Esophagus muscularis mucosa (tissue), 4 donors: ENCODE data around the gene PGBD5. TPM values are rescaled to one million over a fixed set of nuclear protein-coding genes. Genes with fewer than 3 reads are reported as not detected.

Source experiments
- DNase-seq: peaks from one replicate; pipeline ENCODE4 v3.0.0-alpha.2; 2017; ENCODE audit errors: extremely low spot score
- H3K27ac ChIP-seq, 4 donors: fragments of 200-600 bp; sonication (generic); replicated peaks in 1 of 4; 1 replicate in 3 of 4; 2 replicates in 1 of 4; pipeline ENCODE4 v1.5.1; 2016 to 2019; ENCODE audit warnings: mild to moderate bottlenecking in 1 of 4
- H3K27me3 ChIP-seq, 4 donors: fragments of 200-600 bp; sonication (generic); one replicate each; pipeline versions ENCODE4 v1.5.1 to v1.6.0; 2016 to 2019
- H3K36me3 ChIP-seq, 4 donors: fragments of 200-600 bp; sonication (generic); one replicate each; pipeline ENCODE4 v1.5.1; 2016 to 2019
- H3K4me1 ChIP-seq, 4 donors: fragments of 200-600 bp; sonication (generic); one replicate each; pipeline ENCODE4 v1.5.1; 2016 to 2019
- H3K4me3 ChIP-seq, 4 donors: fragments of 200-600 bp; sonication (generic); 1 replicate in 2 of 4; 2 replicates in 2 of 4; pipeline ENCODE4 v1.5.1; 2016 to 2019; ENCODE audit warnings: mild to moderate bottlenecking in 4 of 4, moderate library complexity in 1 of 4
- H3K9me3 ChIP-seq, 4 donors: fragments of 200-600 bp; sonication (generic); 1 replicate in 3 of 4; 2 replicates in 1 of 4; pipeline ENCODE4 v1.5.1; 2016 to 2019
- CTCF ChIP-seq, 3 experiments: fragments of 200-600 bp in 2 of 3; fragments of 450-650 bp in 1 of 3; sonication (generic) in 2 of 3; IDR thresholded peaks; one replicate each; pipeline ENCODE4 v1.5.1; 2017 to 2019; ENCODE audit warnings: antibody characterized with exemption in 3 of 3, mild to moderate bottlenecking in 2 of 3, moderate library complexity in 1 of 3
- EP300 ChIP-seq: sonication (generic); formaldehyde crosslinking; IDR thresholded peaks from one replicate; pipeline ENCODE4 v1.6.1; 2017; ENCODE audit warnings: antibody characterized with exemption
- POLR2A ChIP-seq: fragments of 450-650 bp; IDR thresholded peaks from one replicate; pipeline ENCODE4 v1.6.1; 2017; ENCODE audit warnings: antibody characterized with exemption, moderate library complexity, mild to moderate bottlenecking, low read depth
- POLR2AphosphoS5 ChIP-seq, 2 donors: sonication (generic); formaldehyde crosslinking; IDR thresholded peaks; one replicate each; pipeline ENCODE4 v1.6.1; 2017; ENCODE audit warnings: antibody characterized with exemption in 2 of 2
- WGBS: methylation state at CpG from one replicate; pipeline ENCODE4 v1.1.5; 2018; 5-methylcytosine and 5-hydroxymethylcytosine counted together
- intact Hi-C: fragments of 100-400 bp; cut with DNase I; formaldehyde crosslinking; loops from one replicate; pipeline ENCODE4 v1.15.1; 2023
- total RNA-seq, 4 donors: library from RNA; depleted of rRNA; stranded (reverse); fragments of >200 nt; gene quantifications; one replicate each; pipeline versions ENCODE4 v1.1.0 to v1.2.1, GENCODE V29; 2016

The PGBD5 gene
- total RNA-seq, 4 donors from 2014 or later = 0.19 to 1.2 (median 0.62) TPM

- intact Hi-C loops = no loop called here
- no peak overlapping the region for H3K4me3 ChIP-seq
- 84% methylated on average over 9 of the region's 10 CpGs for WGBS
Observed at GRCh38 chr1:230284891-230285290, 141.2 kb downstream of the PGBD5 start.

GRCh38 chr1:230283678-230284077 is 142.5 kb downstream of the PGBD5 start:
- Histone ChIP-seq H3K27ac (no peak overlapping the region), H3K4me1 (peaks cover 0 to 16% (median 10%) of the 10 kb centered on the region in 4 donors), H3K4me3 (no peak overlapping the region), H3K36me3 (peaks cover 16 to 35% (median 28%) of the 10 kb centered on the region in 4 donors), H3K9me3 (no peaks in the 10 kb centered on the region), H3K27me3 (peaks cover 0 to 16% (median 0%) of the 10 kb centered on the region in 4 donors)
- DNase-seq = no peak
- TF ChIP-seq EP300 = no peak
- no peak for TF ChIP-seq CTCF (IDR thresholded peaks at IDR 0.05)
- TF ChIP-seq POLR2AphosphoS5 (IDR thresholded peaks at IDR 0.05) = no peak
- TF ChIP-seq POLR2A = no peak
- WGBS = 92% methylated on average over 12 of the region's 12 CpGs
- intact Hi-C loops = no loop called here

More at GRCh38 chr1:230284891-230285290, 141.2 kb downstream of the PGBD5 start:
- Histone ChIP-seq H3K27me3 (peaks cover 0 to 21% (median 0%) of the 10 kb centered on the region in 4 donors), H3K9me3 (no peaks in the 10 kb centered on the region), H3K27ac (no peak overlapping the region), H3K36me3 (peaks cover 7 to 23% (median 16%) of the 10 kb centered on the region in 4 donors), H3K4me1 (peaks cover 0 to 16% (median 10%) of the 10 kb centered on the region in 4 donors)
- TF ChIP-seq CTCF (IDR thresholded peaks at IDR 0.05) = no peak
- TF ChIP-seq EP300 = no peak
- TF ChIP-seq POLR2AphosphoS5 (IDR thresholded peaks at IDR 0.05) = no peak
- TF ChIP-seq POLR2A = no peak
- no peak for DNase-seq

- no peak for DNase-seq
- TF ChIP-seq POLR2AphosphoS5 (IDR thresholded peaks at IDR 0.05) (no peak), CTCF (IDR thresholded peaks at IDR 0.05) (no peak), POLR2A (no peak), EP300 (no peak)
- Histone ChIP-seq H3K9me3 (no peaks in the 10 kb centered on the region), H3K4me3 (no peak overlapping the region), H3K27me3 (peaks cover 0 to 6% (median 0%) of the 10 kb centered on the region in 4 donors), H3K36me3 (peaks cover 16 to 50% (median 41%) of the 10 kb centered on the region in 4 donors), H3K4me1 (peaks cover 0 to 16% (median 10%) of the 10 kb centered on the region in 4 donors), H3K27ac (no peak overlapping the region)
- WGBS = 39% methylated on average over 3 of the region's 3 CpGs
- intact Hi-C loops = no loop called here
Observed at GRCh38 chr1:230282157-230282556, 144.0 kb downstream of the PGBD5 start.

GRCh38 chr1:230281556-230281955 is 144.6 kb downstream of the PGBD5 start:
- H3K4me1 ChIP-seq = peaks cover 0 to 16% (median 10%) of the 10 kb centered on the region in 4 donors
- no peaks in the 10 kb centered on the region for H3K27me3 ChIP-seq
- no peak overlapping the region for H3K4me3 ChIP-seq
- TF ChIP-seq POLR2A = no peak
- TF ChIP-seq CTCF (IDR thresholded peaks at IDR 0.05) = no peak
- no peak for TF ChIP-seq POLR2AphosphoS5 (IDR thresholded peaks at IDR 0.05)
- TF ChIP-seq EP300 = no peak
- intact Hi-C loops = no loop called here
- no peak for DNase-seq
- peaks cover 17 to 56% (median 47%) of the 10 kb centered on the region in 4 donors for H3K36me3 ChIP-seq
- no peaks in the 10 kb centered on the region for H3K9me3 ChIP-seq
- no peak overlapping the region for H3K27ac ChIP-seq
- WGBS = 90% methylated on average over 16 of the region's 17 CpGs
